NCI-H82 (cell line): ENCODE measurements around the gene ZNF506.
"Not testable (repeated sequence)": the region's sequence is repeated elsewhere in the genome, so short reads cannot be mapped to it uniquely, and the experiment has no call there.

Experiments used
- DNase-seq: peaks from one replicate; lab custom pipeline; 2025; lab: John Stamatoyannopoulos, UW

The ZNF506 gene

DNA sequence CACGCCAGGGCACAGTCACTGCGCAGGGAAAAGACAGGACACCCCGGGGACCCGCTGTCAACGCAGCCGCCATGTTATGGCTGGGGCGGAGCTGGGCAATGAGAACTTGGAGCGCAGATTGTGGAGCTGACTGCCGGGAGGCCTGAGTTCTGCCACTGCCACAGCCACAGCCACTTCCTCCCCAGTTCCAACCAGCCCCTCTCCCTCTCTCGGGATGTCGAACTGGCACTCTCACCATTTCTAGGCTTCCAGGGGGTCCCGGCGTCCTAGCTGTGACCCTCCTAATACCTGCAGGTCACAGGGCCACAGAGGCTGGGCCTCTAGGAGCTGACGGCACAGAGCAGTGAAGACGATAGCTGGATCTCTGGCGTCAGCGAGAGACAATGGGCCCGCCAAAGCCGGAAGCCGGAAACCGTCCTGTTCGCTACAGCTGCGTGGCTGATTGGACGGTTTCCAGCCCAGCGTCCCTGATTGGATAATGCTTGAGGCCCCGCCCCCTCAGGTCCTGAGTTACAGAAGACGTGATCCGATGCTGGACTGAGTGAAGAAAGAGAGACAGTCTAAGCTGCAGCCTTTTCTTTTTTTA, at the start of gene ZNF506:
TSS of gene ZNF506 (minus strand) at position 385 of the 586 bp plus-strand sequence. CDS start at position 238, 147 bp downstream.
- DNase-seq: peak; percentile 99

DNA sequence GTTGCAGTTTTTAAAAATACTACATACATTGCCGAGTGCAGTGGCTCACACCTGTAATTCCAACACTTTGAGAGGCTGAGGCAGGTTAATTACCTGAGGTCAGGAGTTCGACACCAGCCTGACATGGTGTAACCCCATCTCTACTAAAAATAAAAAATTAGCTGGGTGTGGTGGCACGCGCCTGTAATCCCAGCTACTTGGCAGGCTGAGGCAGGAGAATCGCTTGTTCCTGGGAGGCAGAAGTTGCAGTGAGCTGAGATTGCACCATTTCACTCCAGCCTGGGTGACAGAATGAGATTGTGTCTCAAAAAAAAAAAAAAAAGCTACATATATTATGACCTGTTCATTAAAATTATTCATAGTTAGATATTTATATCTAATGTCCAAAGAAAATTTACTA, 48.5 kb upstream of the ZNF506 start:
- not testable (repeated sequence) for DNase-seq

DNA sequence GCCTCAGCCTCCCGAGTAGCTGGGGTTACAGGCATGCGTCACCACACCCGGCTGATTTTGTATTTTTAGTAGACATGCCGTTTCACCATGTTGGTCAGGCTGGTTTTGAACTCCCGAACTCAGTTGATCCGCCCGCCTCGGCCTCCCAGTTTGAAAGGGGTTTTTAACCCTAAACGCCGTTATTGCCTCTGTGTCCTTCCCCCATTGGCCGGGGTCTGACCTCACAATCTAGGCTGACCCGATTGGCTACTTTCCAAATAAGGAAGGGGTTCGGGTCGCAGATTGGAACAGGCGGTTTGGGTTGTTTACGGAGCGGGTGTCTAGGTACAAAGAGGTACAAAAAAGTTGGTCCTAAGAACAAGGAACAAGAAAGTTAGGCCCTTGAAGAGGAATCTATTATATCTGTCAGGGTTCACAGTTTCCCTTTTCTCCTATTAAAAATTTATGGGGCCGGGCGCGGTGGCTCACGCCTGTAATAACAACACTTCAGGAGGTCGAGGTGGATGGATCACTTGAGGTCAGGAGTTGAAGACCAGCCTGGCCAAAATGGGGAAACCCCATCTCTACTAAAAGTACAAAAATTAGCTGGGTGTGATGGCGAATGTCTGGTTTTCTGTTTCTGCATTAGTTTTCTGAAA, 45.2 kb upstream of the ZNF506 start:
- peak; percentile 72 for DNase-seq

DNA sequence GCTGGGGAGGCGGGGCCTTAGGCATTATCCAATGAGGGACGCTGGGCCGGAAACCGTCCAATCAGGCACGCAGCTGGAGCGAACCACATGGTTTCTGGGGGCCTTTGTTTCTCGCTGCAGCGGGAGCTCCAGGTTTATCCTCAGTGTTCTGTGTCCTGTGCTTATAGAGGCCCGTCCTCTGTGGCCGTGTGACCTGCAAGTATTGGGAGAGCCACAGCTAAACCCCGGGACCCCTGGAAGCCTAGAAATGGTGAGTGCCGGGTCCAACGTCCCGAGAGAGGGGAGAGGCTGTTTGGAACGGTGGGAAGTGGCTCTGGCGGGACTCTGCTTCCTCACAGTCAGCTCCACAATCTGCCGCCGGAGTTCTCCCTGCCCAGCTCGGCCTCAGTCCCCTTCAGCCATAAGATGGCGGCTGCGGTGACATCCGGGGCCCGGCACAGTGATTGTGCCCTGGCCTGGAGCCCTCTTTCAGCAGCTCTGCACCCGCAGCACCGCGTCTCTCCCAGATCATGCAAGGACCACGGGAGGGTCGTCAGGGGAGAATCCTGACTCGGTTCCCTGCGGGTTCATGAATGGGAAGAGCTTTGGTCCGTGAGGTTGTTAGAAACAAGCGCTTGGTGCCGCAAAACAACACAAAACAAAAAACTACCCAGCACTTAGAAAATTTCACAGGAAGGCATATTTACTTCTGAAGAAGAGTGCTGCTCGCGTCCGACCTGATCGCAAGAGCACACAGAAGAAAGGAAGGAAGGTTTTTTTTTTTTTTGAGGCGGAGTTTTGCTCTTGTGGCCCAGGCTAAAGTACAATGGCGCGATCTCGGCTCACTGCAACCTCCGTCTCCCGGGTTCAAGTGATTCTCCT, 44.4 kb upstream of the ZNF506 start, which contains the start of gene ZNF253:
TSS of gene ZNF253 (plus strand) at position 133 of the 861 bp plus-strand sequence. CDS start at position 248, 115 bp downstream.
- DNase-seq: peak; percentile 99

DNA sequence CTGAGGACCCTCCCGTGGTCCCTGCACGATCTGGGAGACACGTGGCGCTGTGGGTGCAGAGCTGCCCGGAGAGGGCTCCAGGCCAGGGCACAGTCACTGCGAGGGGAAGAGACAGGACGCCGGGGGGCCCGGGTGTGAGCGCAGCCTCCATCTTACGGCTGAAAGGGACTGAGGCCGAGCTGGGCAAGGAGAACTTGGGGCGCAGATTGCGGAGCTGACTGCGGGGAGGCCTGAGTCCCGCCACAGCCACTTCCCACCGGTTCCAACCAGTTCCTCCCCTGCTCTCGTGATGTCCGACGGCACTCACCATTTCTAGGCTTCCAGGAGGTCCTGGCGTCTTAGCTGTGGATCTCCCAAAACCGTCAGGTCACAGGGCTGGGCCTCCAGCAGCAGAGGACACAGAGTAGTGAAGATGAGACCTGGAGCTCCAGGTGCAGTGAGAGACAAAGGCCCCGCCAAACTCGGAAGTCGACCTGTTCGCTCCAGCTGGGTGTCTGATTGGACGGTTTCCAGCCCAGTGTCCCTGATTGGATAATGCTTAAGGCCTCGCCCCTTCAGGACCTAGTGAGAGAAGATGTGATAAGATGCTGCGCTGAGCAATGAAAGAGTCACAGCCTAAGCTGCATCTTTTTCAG, 39.3 kb upstream of the ZNF506 start:
- DNase-seq: no peak

DNA sequence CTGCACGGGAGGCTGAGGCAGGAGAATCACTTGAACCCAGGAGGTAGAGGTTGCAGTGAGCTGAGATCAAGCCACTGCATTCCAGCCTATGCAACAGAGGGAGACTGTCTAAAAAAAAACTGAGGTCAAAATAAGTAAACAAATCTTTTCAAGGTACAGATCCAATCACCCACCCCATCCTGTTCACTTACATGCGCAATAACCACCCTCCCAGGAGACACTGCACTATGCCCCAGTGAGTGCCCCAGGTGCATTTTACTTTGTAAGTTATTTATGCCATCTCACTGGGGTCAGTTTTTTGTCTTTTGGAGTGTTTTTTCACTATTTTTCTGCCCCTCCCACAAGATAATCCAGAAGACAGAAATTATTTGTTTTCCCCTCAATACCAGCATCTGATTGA, 37.2 kb upstream of the ZNF506 start:
- no peak for DNase-seq

DNA sequence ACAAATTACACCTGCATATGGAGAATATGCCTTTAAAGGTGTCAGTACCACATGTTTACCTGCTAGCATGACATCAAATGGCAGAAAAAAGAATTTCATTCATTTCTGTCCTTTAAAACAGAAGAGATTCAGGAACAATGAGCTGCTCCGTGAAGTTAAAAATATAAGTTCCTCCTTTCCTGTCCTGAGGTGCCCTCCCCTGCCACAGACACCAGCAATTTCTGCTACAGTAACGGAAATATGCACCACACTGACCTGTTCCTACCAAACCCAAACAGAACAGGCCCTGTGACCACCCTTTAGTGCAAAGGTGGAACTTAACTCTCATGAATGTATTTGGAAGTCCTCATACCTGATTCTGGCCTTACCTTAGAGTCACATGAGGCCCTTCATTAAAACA, 30.2 kb upstream of the ZNF506 start:
- not testable (repeated sequence) for DNase-seq

DNA sequence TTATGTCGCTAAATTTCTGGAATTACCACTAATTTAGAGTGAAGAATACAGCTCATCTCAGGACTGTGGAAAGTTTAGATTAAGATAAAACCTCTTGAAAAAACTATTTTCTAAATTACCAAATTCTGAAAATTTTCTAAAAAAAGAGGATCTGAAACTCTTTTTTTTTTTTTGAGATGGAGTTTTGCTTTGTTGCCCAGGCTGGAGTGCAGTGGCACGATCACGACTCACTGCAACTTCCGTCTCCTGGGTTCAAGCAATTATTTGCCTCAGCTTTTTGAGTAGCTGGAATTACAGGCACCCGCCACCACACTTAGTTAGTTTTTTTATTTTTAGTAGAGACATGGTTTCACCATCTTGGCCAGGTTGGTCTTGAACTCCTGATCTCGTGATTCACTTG, 27.5 kb upstream of the ZNF506 start:
- no peak for DNase-seq

DNA sequence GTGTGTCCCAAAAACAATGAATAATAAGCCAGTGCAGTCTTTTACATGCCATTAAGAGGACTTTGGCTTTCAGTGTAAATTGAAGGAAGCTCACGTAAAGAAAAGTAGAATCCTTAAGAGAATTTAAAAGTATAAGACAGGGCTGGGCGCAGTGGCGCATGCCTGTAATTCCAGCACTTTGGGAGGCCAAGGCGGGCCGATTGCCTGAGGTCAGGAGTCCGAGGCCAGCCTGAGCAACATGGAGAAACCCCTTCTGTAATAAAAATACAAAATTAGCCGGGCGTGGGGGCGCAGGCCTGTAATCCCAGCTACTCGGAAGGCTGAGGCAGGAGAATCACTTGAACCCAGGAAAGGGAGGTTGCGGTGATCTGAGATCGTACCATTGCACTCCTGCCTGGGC, 26.2 kb upstream of the ZNF506 start:
- DNase-seq: no peak

DNA sequence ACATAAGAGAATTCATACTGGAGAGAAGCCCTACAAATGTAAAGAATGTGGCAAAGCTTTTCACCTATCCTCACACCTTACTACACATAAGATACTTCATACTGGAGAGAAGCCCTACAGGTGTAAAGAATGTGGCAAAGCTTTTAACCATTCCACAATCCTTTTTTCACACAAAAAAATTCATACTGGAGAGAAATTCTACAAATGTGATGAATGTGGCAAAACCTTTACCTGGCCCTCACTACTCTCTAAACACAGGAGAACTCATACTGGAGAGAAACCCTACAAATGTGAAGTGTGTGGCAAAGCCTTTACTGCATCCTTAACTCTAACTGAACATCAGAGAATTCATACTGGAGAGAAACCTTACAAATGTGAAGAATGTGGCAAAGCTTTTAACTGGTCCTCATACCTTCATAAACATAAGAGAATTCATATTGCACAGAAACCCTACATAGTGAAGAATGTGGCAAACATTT, 14.0 kb upstream of the ZNF506 start:
- DNase-seq: no peak

DNA sequence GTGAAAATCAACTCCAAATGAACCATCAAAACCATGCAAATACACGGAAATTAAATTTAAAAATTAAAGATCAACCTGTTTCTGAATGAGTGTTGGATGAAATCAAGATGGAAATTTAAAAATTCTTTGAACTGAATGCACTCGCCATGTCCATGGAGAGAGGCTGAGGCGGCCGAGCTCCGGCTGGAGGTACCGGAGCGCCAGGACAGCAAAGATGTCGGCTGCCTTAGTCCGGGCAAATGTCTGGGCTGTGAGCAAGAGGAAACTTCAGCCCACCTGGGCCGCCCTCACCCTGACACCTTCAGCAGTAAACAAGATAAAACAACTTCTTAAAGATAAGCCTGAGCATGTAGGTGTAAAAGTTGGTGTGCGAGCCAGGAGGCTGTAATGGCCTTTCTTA, 5.3 kb upstream of the ZNF506 start:
- DNase-seq: no peak

DNA sequence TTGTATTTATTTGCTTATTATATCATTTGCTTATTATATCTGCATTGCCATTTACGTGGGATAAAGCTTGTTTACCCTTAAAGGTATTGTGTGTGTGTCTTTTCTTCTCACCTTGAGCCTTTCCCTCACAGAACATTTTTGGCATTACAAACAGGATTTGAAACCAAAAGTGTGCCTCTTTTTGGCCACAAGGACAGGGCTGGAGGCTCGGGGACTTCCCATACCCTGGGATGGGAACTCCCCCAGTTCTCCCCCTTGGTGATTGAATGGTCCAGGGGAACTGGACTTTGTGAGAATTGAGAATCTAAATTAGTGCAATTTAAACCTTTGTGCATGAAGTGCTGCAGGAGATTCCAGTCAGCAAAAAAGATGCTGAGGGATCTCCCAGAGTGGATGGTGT, 2.4 kb upstream of the ZNF506 start:
- no peak for DNase-seq

DNA sequence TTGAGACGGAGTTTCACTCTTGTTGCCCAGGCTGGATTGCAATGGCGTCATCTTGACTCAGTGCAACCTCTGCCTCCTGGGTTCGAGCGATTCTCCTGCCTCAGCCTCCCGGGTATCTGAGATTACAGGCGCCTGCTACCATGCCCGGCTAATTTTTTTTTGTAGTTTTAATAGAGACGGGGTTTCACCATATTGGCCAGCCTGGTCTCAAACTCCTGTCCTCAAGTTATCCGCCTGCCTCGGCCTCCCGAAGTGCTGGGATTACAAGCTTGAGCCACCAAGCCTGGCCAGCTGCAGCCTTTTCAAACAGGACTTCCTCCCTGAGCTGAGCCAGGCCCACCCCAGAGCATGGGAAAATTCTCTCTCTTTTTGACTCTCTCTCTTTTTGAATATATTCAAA, 426 bp upstream of the ZNF506 start:
- peak; percentile 51 for DNase-seq

DNA sequence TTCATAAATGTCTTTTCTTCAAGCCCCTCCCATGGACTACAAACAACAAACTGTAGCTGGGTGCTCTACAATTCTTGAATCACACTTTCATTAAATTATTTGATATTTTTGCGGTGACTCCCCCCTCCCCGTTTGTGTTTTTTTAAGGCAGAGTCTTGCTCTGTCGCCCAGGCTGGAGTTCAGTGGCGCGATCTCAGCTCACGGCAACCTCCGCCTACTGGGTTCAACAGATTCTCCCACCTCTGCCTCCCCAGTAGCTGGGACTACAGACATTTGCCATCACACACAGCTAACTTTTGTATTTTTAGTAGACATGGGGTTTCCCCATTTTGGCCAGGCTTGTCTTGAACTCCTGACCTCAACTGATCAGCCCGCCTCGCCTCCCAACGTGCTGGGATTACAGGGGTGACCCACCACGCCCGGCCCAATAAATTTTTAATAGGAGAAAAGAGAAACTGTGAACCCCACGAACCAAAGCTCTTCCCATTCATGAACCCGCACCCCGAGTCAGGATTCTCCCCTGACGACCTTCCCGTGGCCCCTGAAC, 703 bp downstream of the ZNF506 start:
- DNase-seq: no peak

DNA sequence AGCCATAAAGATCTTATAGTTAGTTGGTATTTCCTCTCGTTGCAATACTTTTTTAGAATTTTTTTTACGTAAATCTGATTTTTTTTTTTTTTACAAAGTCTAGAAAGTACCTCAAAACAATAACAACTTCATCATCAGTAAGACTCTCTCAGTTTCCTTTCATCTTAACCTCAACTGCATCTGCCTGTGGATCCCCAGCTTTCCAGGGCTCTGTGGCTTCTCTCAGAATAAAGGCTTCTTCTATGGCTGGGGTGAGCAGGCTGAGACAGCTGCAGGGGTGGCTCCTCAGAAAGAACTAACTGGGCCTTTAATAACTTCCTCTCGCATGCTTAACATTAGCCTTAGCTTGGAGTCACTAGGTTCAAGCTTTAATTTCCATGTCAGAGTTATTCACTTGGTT, 4.2 kb downstream of the ZNF506 start:
- DNase-seq: no peak

DNA sequence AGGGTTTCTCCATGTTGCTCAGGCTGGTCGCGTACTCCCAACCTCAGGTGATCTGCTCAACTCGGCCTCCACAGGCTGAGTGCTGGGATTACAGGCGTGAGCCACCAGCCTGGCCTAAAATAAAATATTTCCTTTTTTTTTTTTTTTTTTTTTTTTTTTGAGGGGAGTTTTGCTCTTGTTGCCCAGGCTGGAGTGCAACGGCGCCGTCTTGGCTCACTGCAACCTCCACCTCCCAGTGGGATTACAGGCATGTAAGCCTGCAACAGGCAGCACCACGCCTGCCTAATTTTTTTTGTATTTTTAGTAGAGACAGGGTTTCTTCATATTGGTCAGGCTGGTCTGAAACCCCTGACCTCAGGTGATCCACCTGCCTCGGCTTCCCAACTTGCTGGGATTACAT, 4.9 kb downstream of the ZNF506 start:
- DNase-seq: no peak

DNA sequence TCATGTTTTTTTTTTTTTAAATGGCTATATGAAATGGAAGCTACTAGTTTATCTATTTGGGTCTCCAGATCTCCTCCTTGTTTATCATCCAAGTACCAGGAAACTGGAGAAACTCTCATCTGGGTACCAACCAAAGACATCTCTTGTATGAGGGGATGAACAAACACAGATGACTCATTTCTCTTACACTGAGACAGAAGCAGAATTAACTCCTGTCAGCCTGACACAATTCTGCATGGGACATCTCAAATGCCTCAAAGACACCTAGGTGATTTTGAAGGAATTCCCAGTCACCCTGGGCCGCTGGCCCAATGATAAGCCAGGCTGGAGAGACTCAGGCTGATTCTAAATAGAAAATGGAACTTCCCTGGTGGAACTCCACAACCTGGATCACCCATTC, 9.6 kb downstream of the ZNF506 start:
- not testable (repeated sequence) for DNase-seq

DNA sequence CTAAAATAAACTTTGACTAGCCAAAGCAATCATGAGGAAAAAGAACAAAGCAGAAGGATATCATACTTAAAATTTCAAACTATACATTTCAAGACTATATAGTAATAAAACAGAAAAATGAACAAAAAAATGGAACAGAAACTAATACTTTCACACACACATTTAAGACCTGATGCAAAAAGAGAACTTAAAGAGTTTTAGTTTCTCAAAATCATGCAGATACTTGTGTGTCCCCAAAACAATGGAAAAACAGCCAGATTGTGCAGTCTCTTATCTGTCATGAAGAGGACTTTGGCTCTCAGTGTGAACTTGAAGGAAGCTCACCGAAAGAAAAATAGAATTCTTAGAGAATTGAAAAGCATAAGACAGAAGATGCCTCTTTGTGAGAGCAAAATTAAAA, 16.1 kb downstream of the ZNF506 start:
- DNase-seq: no peak

DNA sequence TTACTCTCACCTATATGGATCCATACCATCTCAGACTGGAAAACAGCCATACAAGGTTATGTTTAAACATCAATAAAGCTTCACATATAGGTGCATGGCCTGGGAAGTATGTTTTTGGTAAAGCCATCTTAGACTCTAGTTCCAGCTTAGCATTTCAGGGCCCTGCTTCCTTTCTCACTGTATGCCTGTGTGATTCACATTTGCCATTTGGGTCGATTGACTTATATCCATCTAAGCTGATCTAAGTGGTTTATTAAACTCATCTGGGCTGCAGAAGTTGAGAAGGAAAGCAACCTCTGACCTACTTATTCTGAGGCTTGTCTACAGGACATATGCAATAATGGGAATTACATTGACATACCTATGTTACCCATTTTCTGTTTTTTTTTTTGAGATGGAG, 33.5 kb downstream of the ZNF506 start:
- DNase-seq: no peak

DNA sequence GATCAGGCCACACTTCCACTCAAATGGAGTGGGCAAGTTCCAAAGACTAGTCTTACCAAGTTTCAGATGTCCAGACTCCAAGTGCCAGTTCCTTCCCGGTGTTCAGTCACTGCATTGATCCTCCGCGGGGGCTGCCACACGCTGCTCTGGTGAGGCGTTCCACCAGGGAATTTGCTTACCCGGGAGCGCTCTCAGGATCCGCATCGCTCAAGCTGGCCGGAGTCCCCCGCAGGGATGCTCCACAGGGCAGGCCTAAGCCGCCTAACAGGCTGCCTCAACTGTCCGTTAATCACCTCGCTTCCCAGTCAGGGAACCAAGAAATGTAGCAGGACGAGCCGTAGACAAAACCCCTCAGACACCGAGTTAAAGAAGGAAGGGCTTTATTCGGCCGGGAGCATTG, 36.1 kb downstream of the ZNF506 start:
- not testable (repeated sequence) for DNase-seq

DNA sequence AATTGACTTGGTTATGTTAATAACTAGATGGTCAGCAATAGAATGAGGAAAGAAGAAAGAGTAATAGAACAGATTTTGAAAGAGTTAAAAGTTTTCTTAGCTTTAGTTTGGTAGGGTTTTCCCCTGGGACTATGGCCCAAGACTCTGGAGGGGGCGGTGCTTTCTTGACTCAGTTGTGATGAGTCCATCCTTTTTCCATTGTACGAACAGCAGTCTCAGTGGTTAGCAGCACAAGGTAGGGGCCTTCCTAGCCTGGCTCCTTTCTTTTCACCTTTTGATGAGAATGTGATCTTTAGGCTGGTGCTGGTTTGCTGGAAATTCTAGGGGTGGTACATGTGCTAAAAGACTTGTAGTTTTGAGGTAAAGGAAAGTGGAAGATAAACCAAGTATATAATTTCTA, 38.8 kb downstream of the ZNF506 start:
- no peak for DNase-seq

DNA sequence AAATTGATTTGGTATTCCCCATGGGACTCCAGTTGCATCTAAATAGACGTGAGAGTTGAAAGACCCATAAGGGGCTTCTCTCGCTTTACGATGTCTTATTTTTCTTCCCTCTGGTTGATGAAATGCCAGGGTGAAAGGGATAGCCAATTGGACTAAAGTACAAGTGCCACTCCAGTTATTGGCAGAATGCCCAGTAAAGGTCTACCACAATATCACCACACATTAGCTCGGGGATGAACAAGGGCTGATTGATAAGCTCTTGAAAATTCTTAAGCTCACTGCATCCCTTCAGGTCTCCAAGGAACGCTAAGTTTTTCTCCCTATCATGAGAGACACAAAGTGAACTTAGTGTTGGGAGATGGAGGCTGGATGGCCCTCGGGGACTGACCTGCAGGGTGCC, 39.8 kb downstream of the ZNF506 start:
- not testable (repeated sequence) for DNase-seq
